HEK293T (cell line): ENCODE measurements around the gene CATSPERD.

Experiments
- ARNT ChIP-seq: fragments of 450-650 bp; IDR thresholded peaks from 2 replicates; pipeline ENCODE4 v1.6.1; 2017; ENCODE audit warnings: mild to moderate bottlenecking
- BHLHE40 ChIP-seq: fragments of 450-650 bp; IDR thresholded peaks from 2 replicates; pipeline ENCODE4 v1.6.1; 2016; ENCODE audit warnings: mild to moderate bottlenecking, moderate library complexity, borderline replicate concordance
- CTBP1 ChIP-seq: fragments of 450-650 bp; IDR thresholded peaks from 2 replicates; pipeline ENCODE4 v1.6.1; 2016; ENCODE audit warnings: borderline replicate concordance
- ELF4 ChIP-seq: fragments of 450-650 bp; IDR thresholded peaks from 2 replicates; pipeline ENCODE4 v1.6.1; 2017; ENCODE audit warnings: antibody characterized with exemption
- FOXA1 ChIP-seq: fragments of 450-650 bp; IDR thresholded peaks from 2 replicates; pipeline ENCODE4 v1.6.1; 2016; ENCODE audit warnings: mild to moderate bottlenecking
- FOXK2 ChIP-seq: fragments of 450-650 bp; IDR thresholded peaks from 2 replicates; pipeline ENCODE4 v1.6.1; 2016; ENCODE audit warnings: mild to moderate bottlenecking
- FOXM1 ChIP-seq: fragments of 450-650 bp; IDR thresholded peaks from 2 replicates; pipeline ENCODE4 v1.6.1; 2017; ENCODE audit warnings: mild to moderate bottlenecking, borderline replicate concordance
- SP1 ChIP-seq: fragments of 450-650 bp; IDR thresholded peaks from 2 replicates; pipeline ENCODE4 v1.6.1; 2017
- SUZ12 ChIP-seq: fragments of 450-650 bp; IDR thresholded peaks from 2 replicates; pipeline ENCODE4 v1.6.1; 2016; ENCODE audit warnings: mild to moderate bottlenecking
- ZNF384 ChIP-seq: fragments of 450-650 bp; IDR thresholded peaks from 2 replicates; pipeline ENCODE4 v1.6.1; 2016

DNA sequence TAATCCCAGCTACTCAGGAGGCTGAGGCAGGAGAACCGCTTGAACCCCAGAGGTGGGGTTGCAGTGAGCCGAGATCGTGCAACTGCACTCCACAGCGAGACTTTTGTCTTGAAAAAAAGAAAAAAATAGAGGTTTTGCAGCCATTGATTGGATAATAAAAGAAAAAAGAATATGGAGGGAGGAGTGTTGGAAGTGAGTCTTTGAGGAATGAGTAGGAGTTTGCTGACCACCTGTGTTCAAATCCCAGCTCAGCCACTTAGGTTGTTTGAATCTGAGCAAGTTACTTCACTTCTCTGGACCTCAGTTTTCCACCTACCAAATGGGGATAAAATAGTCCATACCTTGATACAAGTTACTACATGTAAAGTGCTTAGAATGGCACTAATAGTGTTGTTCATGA is 90.7 kb downstream of the CATSPERD start:
- no peak for TF ChIP-seq FOXM1
- no peak for TF ChIP-seq SUZ12
- TF ChIP-seq SP1 = no peak
- TF ChIP-seq ZNF384 = no peak
- no peak for TF ChIP-seq BHLHE40
- TF ChIP-seq FOXA1 = no peak
- no peak for TF ChIP-seq FOXK2
- no peak for TF ChIP-seq ARNT
- TF ChIP-seq CTBP1 = no peak
- TF ChIP-seq ELF4 = no peak
